C4-2B (cell line): ENCODE measurements around the gene CPEB4.

Experiments used
- CTCF ChIP-seq: fragments of 450-650 bp; conservative IDR thresholded peaks from 2 replicates; pipeline ENCODE4 v1.5.1; 2017; ENCODE audit warnings: mild to moderate bottlenecking
- ZFX ChIP-seq: fragments of 450-650 bp; IDR thresholded peaks from 2 replicates; pipeline ENCODE4 v1.6.1; 2017

- TF ChIP-seq CTCF (no peak; the same call in 1 of the 2 replicates), ZFX (no peak)
Measured at GRCh38 chr5:173886150-173886549, 2.0 kb upstream of the CPEB4 start.
